SK-N-SH (cell line): ENCODE data around the gene NEAT1.

Source experiments
- CHD2 ChIP-seq: fragments of 150-350 bp; IDR thresholded peaks from 2 replicates; pipeline ENCODE4 v1.6.1; 2018; ENCODE audit warnings: low read length; ENCODE audit not compliant: partially characterized antibody
- CTCF ChIP-seq: fragments of 200-600 bp; sonication (generic); IDR thresholded peaks from 2 replicates; pipeline ENCODE4 v1.6.1; 2017; ENCODE audit warnings: antibody characterized with exemption, mild to moderate bottlenecking, moderate library complexity
- NFIC ChIP-seq: IDR thresholded peaks from 2 replicates; pipeline ENCODE4 v1.4.0; 2012; ENCODE audit warnings: borderline replicate concordance
- NRF1 ChIP-seq: IDR thresholded peaks from 2 replicates; pipeline ENCODE4 v1.6.1; 2012; ENCODE audit warnings: low read depth, mild to moderate bottlenecking, low read length
- POLR2AphosphoS5 ChIP-seq: IDR thresholded peaks from 2 replicates; pipeline ENCODE4 v1.6.1; 2012; ENCODE audit warnings: low read depth, low read length
- RAD21 ChIP-seq: IDR thresholded peaks from 2 replicates; pipeline ENCODE4 v1.6.1; 2012; ENCODE audit warnings: mild to moderate bottlenecking, low read length
- REST ChIP-seq: IDR thresholded peaks from 2 replicates; pipeline ENCODE4 v1.6.1; 2012; ENCODE audit warnings: mild to moderate bottlenecking, low read depth, low read length, moderate library complexity
- RFX5 ChIP-seq: IDR thresholded peaks from 2 replicates; pipeline ENCODE4 v1.6.1; 2012; ENCODE audit warnings: mild to moderate bottlenecking, improper control_type of control experiment, low read length
- RXRA ChIP-seq: IDR thresholded peaks from 2 replicates; pipeline ENCODE4 v1.4.0; 2012; ENCODE audit warnings: low read depth, mild to moderate bottlenecking, borderline replicate concordance
- SMC3 ChIP-seq: IDR thresholded peaks from 2 replicates; pipeline ENCODE4 v1.6.1; 2012; ENCODE audit warnings: low read depth, low read length, improper control_type of control experiment
- USF1 ChIP-seq: IDR thresholded peaks from 2 replicates; pipeline ENCODE4 v1.4.0; 2012; ENCODE audit warnings: low read depth, borderline replicate concordance
- YY1 ChIP-seq: IDR thresholded peaks from 2 replicates; pipeline ENCODE4 v1.4.0; 2012; ENCODE audit warnings: low read depth, mild to moderate bottlenecking

GRCh38 chr11:65415499-65416340, 6.9 kb upstream of the NEAT1 start:
- no peak for TF ChIP-seq CTCF
- no peak for TF ChIP-seq RFX5
- no peak for TF ChIP-seq YY1
- TF ChIP-seq NFIC: no peak
- TF ChIP-seq RAD21: no peak
- no peak for TF ChIP-seq REST
- TF ChIP-seq CHD2: no peak
- TF ChIP-seq NRF1: no peak
- no peak for TF ChIP-seq USF1
- TF ChIP-seq POLR2AphosphoS5: no peak
- no peak for TF ChIP-seq RXRA
- no peak for TF ChIP-seq SMC3
